GM12878 (cell line): ENCODE data around the gene CSF2. TPM values are rescaled to one million over a fixed set of nuclear protein-coding genes. Genes with fewer than 3 reads are reported as not detected.
A peak's percentile ranks its signal among the peaks of the same experiment; 100 is the strongest.

Experiments
- ATF7 ChIP-seq: fragments of 450-650 bp; IDR thresholded peaks from 2 replicates; pipeline ENCODE4 v1.6.1; 2016; ENCODE audit warnings: low read depth, mild to moderate bottlenecking
- BCL3 ChIP-seq: IDR thresholded peaks from 2 replicates; pipeline ENCODE4 v1.6.1; 2011; ENCODE audit warnings: borderline replicate concordance, low read depth, mild to moderate bottlenecking, moderate library complexity, low read length; ENCODE audit not compliant: insufficient read depth, poor library complexity, severe bottlenecking
- CHD1 ChIP-seq: IDR thresholded peaks from 2 replicates; pipeline ENCODE4 v1.6.1; 2012; ENCODE audit warnings: low read depth, low read length, improper control_type of control experiment
- CHD2 ChIP-seq: IDR thresholded peaks from 2 replicates; pipeline ENCODE4 v1.6.1; 2011; ENCODE audit warnings: low read depth, low read length, improper control_type of control experiment, borderline replicate concordance
- HDAC6 ChIP-seq: fragments of 200-600 bp; sonication (generic); IDR thresholded peaks from one replicate; pipeline ENCODE4 v1.8.0; 2017; ENCODE audit warnings: antibody characterized with exemption; ENCODE audit not compliant: unreplicated experiment
- IKZF2 ChIP-seq, 2 experiments: fragments of 450-650 bp; IDR thresholded peaks; 2 replicates each; pipeline ENCODE4 v1.6.1; 2017; ENCODE audit warnings: mild to moderate bottlenecking in 2 of 2, moderate library complexity in 2 of 2
- IRF4 ChIP-seq: IDR thresholded peaks from 2 replicates; pipeline ENCODE4 v1.6.1; 2011; ENCODE audit warnings: low read depth, low read length
- KAT2A ChIP-seq: conservative IDR thresholded peaks from 2 replicates; pipeline ENCODE4 v1.6.1; 2011; ENCODE audit warnings: low read depth, low read length; ENCODE audit not compliant: control insufficient read depth
- MEF2B ChIP-seq: fragments of 450-650 bp; IDR thresholded peaks from 2 replicates; pipeline ENCODE4 v1.6.1; 2018; ENCODE audit warnings: mild to moderate bottlenecking, moderate library complexity; ENCODE audit not compliant: partially characterized antibody, poor library complexity, severe bottlenecking
- NFIC ChIP-seq: IDR thresholded peaks from 2 replicates; pipeline ENCODE4 v1.6.1; 2012; ENCODE audit warnings: low read depth, mild to moderate bottlenecking, inconsistent platforms, low read length, moderate library complexity
- PKNOX1 ChIP-seq: fragments of 450-650 bp; IDR thresholded peaks from 2 replicates; pipeline ENCODE4 v1.6.1; 2016; ENCODE audit warnings: mild to moderate bottlenecking
- RBBP5 ChIP-seq: fragments of 200-600 bp; sonication (generic); conservative IDR thresholded peaks from 2 replicates; pipeline ENCODE4 v1.6.1; 2016
- STAT1 ChIP-seq: fragments of 450-650 bp; conservative IDR thresholded peaks from 2 replicates; pipeline ENCODE4 v1.6.1; 2014; ENCODE audit warnings: antibody characterized with exemption, mild to moderate bottlenecking
- SUZ12 ChIP-seq: fragments of 200-600 bp; sonication (generic); IDR thresholded peaks from one replicate; pipeline ENCODE4 v1.6.1; 2018; ENCODE audit warnings: antibody characterized with exemption, mild to moderate bottlenecking; ENCODE audit not compliant: unreplicated experiment
- ZNF274 ChIP-seq: IDR thresholded peaks from one replicate; pipeline ENCODE4 v1.8.0; 2011; ENCODE audit not compliant: insufficient read length, insufficient read depth
- ZNF687 ChIP-seq: fragments of 450-650 bp; IDR thresholded peaks from 2 replicates; pipeline ENCODE4 v1.6.1; 2017; ENCODE audit warnings: mild to moderate bottlenecking, moderate library complexity
- polyA plus RNA-seq, 11 experiments: library from polyadenylated mRNA; depleted of rRNA in 4 of 11; unstranded in 6 of 11; stranded (reverse) in 5 of 11; fragments of >200 nt; fragmentation: Nextera tagmentation in 4 of 11; fragmentation: Illumina TruSeq in 1 of 11; extraction: Ambion mirVana in 4 of 11; extraction: Trizol in 1 of 11; gene quantifications; 1 replicate in 1 of 11; 2 replicates in 10 of 11; pipeline versions ENCODE4 v1.2.1 to v1.2.3, GENCODE V29; 2011 to 2016; ENCODE audit warnings: inconsistent platforms in 2 of 11, missing spikeins in 2 of 11, low read depth in 1 of 11
- total RNA-seq, 4 experiments: library from RNA; depleted of rRNA in 3 of 4; stranded (reverse); fragments of >200 nt in 3 of 4; fragmentation: Illumina TruSeq in 1 of 4; extraction: Trizol in 1 of 4; gene quantifications; 2 replicates each; pipeline versions ENCODE4 v1.2.1 to v1.2.3, GENCODE V29; 2013 to 2021
- TF ChIP-seq, protein P1 (sequence below): fragments of 150-350 bp; IDR thresholded peaks from 2 replicates; pipeline ENCODE4 v1.6.1; 2016; ENCODE audit warnings: low read depth, low read length
- TF ChIP-seq, protein P2 (sequence below): IDR thresholded peaks from 2 replicates; pipeline ENCODE4 v1.6.1; 2012; ENCODE audit warnings: low read depth, low read length, improper control_type of control experiment

The CSF2 gene
- total and polyA plus RNA-seq, 10 of the 15 experiments (the other 5 are each of a cell fraction or from before 2014, with no cell fraction given) = 0.15 to 2.0 (median 0.69) TPM; not detected in 2

DNA sequence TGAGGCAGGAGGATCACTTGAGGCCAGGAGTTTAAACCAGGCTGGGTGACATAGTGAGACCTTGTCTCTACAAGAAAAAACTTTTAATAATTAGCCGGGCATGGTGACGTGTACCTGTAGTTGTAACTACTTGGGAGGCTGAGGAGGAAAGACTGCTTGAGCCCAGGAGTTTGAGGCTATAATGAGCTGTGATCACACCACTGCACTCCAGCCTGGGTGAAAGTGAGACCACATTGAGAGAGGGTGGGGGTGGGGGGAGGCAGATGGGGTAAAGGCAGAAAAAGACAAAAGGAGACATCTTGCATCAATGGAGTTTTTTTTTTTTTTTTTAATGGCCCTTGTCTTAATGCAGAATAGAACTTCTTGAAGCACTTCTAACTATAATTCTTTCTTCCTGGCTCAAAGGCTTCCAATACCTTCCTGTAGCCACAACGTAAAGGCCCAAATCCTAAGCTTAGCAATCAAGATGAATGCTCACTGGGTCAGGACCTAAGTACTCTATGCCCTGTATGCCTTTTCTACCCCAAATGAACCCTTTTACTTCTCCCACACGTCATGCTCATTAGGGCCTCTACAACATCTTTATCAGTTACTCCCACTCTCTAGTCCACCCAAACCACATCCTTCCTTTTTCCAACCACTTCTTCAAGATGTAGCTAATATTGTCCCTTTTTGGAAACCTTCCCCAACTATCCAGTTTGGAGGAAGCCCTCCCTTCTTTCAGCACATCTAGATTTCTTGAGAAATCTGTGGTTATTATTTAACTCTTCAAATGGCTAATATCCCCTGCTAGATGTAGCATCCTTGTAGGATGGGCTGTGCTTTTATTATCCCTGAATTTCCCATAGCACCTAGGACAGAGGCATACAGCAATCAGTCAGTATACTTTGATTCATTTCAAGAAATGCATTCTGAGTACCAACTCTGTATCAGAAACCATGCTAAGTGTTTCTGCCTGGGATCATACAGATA, 40.8 kb downstream of the CSF2 start (continued):
- TF ChIP-seq CHD1 (no peak), PKNOX1 (no peak), ATF7 (peak; percentile 29; the same call in 1 of the 2 replicates), IKZF2 (IDR thresholded peaks at IDR 0.05) (peak; percentile 60 to 72), MEF2B (peak; percentile 28), IRF4 (peak; percentile 39; the same call in 1 of the 2 replicates), RBBP5 (no peak), STAT1 (no peak), SUZ12 (no peak), KAT2A (no peak), ZNF274 (no peak), BCL3 (no peak), HDAC6 (no peak), ZNF687 (no peak), CHD2 (no peak), NFIC (peak; percentile 72)
- TF ChIP-seq, protein P1, sequence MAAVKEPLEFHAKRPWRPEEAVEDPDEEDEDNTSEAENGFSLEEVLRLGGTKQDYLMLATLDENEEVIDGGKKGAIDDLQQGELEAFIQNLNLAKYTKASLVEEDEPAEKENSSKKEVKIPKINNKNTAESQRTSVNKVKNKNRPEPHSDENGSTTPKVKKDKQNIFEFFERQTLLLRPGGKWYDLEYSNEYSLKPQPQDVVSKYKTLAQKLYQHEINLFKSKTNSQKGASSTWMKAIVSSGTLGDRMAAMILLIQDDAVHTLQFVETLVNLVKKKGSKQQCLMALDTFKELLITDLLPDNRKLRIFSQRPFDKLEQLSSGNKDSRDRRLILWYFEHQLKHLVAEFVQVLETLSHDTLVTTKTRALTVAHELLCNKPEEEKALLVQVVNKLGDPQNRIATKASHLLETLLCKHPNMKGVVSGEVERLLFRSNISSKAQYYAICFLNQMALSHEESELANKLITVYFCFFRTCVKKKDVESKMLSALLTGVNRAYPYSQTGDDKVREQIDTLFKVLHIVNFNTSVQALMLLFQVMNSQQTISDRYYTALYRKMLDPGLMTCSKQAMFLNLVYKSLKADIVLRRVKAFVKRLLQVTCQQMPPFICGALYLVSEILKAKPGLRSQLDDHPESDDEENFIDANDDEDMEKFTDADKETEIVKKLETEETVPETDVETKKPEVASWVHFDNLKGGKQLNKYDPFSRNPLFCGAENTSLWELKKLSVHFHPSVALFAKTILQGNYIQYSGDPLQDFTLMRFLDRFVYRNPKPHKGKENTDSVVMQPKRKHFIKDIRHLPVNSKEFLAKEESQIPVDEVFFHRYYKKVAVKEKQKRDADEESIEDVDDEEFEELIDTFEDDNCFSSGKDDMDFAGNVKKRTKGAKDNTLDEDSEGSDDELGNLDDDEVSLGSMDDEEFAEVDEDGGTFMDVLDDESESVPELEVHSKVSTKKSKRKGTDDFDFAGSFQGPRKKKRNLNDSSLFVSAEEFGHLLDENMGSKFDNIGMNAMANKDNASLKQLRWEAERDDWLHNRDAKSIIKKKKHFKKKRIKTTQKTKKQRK = no peak
- TF ChIP-seq, protein P2, sequence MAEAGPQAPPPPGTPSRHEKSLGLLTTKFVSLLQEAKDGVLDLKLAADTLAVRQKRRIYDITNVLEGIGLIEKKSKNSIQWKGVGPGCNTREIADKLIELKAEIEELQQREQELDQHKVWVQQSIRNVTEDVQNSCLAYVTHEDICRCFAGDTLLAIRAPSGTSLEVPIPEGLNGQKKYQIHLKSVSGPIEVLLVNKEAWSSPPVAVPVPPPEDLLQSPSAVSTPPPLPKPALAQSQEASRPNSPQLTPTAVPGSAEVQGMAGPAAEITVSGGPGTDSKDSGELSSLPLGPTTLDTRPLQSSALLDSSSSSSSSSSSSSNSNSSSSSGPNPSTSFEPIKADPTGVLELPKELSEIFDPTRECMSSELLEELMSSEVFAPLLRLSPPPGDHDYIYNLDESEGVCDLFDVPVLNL = no peak
